Natural killer cell (primary cell): Measurements from ENCODE around the gene WSCD2. TPM values are rescaled to one million over a fixed set of nuclear protein-coding genes. Genes with fewer than 3 reads are reported as not detected.

Experiments
- ATAC-seq, 3 donors: fragments of 150-1000 bp in 2 of 3; fragments of 200-7000 bp in 1 of 3; cut with Tn5 transposase; 1 replicate in 1 of 3; 2 replicates in 2 of 3; pipeline ENCODE4 v1.10.0; 2021; ENCODE audit warnings: mild to moderate bottlenecking in 2 of 3, moderate library complexity in 2 of 3
- DNase-seq, 2 donors: peaks; one replicate each; pipeline versions ENCODE4 v3.0.0 to v3.0.0-alpha.2; 2013 to 2021; ENCODE audit warnings: mixed read lengths in 1 of 2
- H3K27ac ChIP-seq: one replicate; pipeline ENCODE4 v1.5.1; 2013; ENCODE audit warnings: mild to moderate bottlenecking, low read length
- H3K27me3 ChIP-seq: one replicate; pipeline ENCODE4 v1.6.1; 2013; ENCODE audit warnings: low read length; ENCODE audit not compliant: control insufficient read depth, insufficient read depth
- H3K36me3 ChIP-seq: one replicate; pipeline ENCODE4 v1.6.1; 2013; ENCODE audit warnings: low read length; ENCODE audit not compliant: control insufficient read depth, insufficient read depth
- H3K4me1 ChIP-seq: one replicate; pipeline ENCODE4 v1.6.1; 2013; ENCODE audit warnings: low read length; ENCODE audit not compliant: control insufficient read depth, insufficient read depth
- H3K4me3 ChIP-seq: one replicate; pipeline ENCODE4 v1.5.1; 2013; ENCODE audit warnings: low read length
- H3K9me3 ChIP-seq: one replicate; pipeline ENCODE4 v1.6.1; 2013; ENCODE audit warnings: low read length; ENCODE audit not compliant: control insufficient read depth, insufficient read depth
- H3K27ac Mint-ChIP-seq, 2 donors: one replicate each; pipeline ENCODE4 v1.8.0; 2022; ENCODE audit warnings: mild to moderate bottlenecking in 2 of 2, mixed read lengths in 2 of 2, moderate library complexity in 1 of 2
- H3K27me3 Mint-ChIP-seq, 2 donors: one replicate each; pipeline ENCODE4 v1.8.0; 2022; ENCODE audit warnings: low read depth in 2 of 2, mixed read lengths in 2 of 2
- H3K36me3 Mint-ChIP-seq: one replicate; pipeline ENCODE4 v1.8.0; 2022; ENCODE audit warnings: mixed read lengths
- H3K4me1 Mint-ChIP-seq, 2 donors: one replicate each; pipeline ENCODE4 v1.8.0; 2022; ENCODE audit warnings: mixed read lengths in 2 of 2
- H3K4me3 Mint-ChIP-seq: one replicate; pipeline ENCODE4 v1.8.0; 2022; ENCODE audit warnings: mild to moderate bottlenecking, moderate library complexity, mixed read lengths
- H3K9me3 Mint-ChIP-seq, 2 donors: one replicate each; pipeline ENCODE4 v1.8.0; 2022; ENCODE audit warnings: mixed read lengths in 2 of 2
- CTCF ChIP-seq: fragments of 200-600 bp; IDR thresholded peaks from one replicate; pipeline ENCODE4 v1.8.0; 2022; ENCODE audit warnings: antibody characterized with exemption
- whole genome bisulfite sequencing: methylation state at CpG from one replicate; pipeline ENCODE4 v1.1.7; 2013; ENCODE audit warnings: missing lambda C conversion rate; ENCODE audit not compliant: insufficient coverage; 5-methylcytosine and 5-hydroxymethylcytosine counted together
- intact Hi-C: fragments of 100-400 bp; cut with micrococcal nuclease; formaldehyde crosslinking; loops from one replicate; pipeline ENCODE4 v1.14.2; 2022
- total RNA-seq, 4 donors: library from RNA; stranded (reverse); fragments of 120-200 nt in 1 of 4; gene quantifications; one replicate each; pipeline versions ENCODE4 v1.2.3 to v1.2.4, GENCODE V29; 2013 to 2022

WSCD2 gene
- total RNA-seq, 3 donors from 2014 or later (not counting 1 experiment from before 2014, with no cell fraction given): 0.32 to 0.78 TPM; not detected in 1

- H3K9me3 Mint-ChIP-seq: no peaks in the 10 kb centered on the region
- DNase-seq: no peak
- 54% methylated on average over 7 of the region's 7 CpGs for WGBS
Measured at GRCh38 chr12:108119126-108119973, 9.7 kb upstream of the WSCD2 start.

GRCh38 chr12:108119974-108120862 is 8.9 kb upstream of the WSCD2 start:
- Histone ChIP-seq H3K36me3 (no peaks in the 10 kb centered on the region), H3K27me3 (no peaks in the 10 kb centered on the region), H3K27ac (no peak overlapping the region), H3K4me1 (peaks cover 3% of the 10 kb centered on the region), H3K9me3 (no peaks in the 10 kb centered on the region), H3K4me3 (no peak overlapping the region)
- no peaks in the 10 kb centered on the region for H3K36me3 Mint-ChIP-seq
- TF ChIP-seq CTCF: no peak
- WGBS: 90% methylated on average over 8 of the region's 8 CpGs
- no peak for DNase-seq
- H3K4me1 Mint-ChIP-seq: peaks cover 0 to 10% of the 10 kb centered on the region in 2 donors
- intact Hi-C loops: no loop called here
- H3K4me3 Mint-ChIP-seq: no peak overlapping the region
- H3K27ac Mint-ChIP-seq: no peak overlapping the region
- no peak for ATAC-seq
- H3K27me3 Mint-ChIP-seq: peaks cover 9 to 13% of the 10 kb centered on the region in 2 donors
- no peaks in the 10 kb centered on the region for H3K9me3 Mint-ChIP-seq

More at GRCh38 chr12:108119126-108119973, 9.7 kb upstream of the WSCD2 start:
- H3K9me3 ChIP-seq: no peaks in the 10 kb centered on the region
- H3K27ac Mint-ChIP-seq: no peak overlapping the region
- H3K4me3 Mint-ChIP-seq: no peak overlapping the region
- H3K36me3 Mint-ChIP-seq: no peaks in the 10 kb centered on the region
- intact Hi-C loops: no loop called here
- H3K27ac ChIP-seq: no peak overlapping the region
- H3K27me3 Mint-ChIP-seq: peaks cover 13 to 16% of the 10 kb centered on the region in 2 donors
- no peak for TF ChIP-seq CTCF
- H3K36me3 ChIP-seq: no peaks in the 10 kb centered on the region
- no peaks in the 10 kb centered on the region for H3K27me3 ChIP-seq
- H3K4me1 ChIP-seq: peaks cover 3% of the 10 kb centered on the region
- H3K4me1 Mint-ChIP-seq: peaks cover 0 to 10% of the 10 kb centered on the region in 2 donors
- H3K4me3 ChIP-seq: no peak overlapping the region
- peak; percentile 53 to 67 (median 55) for ATAC-seq

GRCh38 chr12:108120863-108121165 is 8.3 kb upstream of the WSCD2 start:
- Mint-ChIP-seq H3K36me3 (no peaks in the 10 kb centered on the region), H3K27me3 (peaks cover 13% of the 10 kb centered on the region in 2 donors), H3K4me3 (no peak overlapping the region), H3K9me3 (no peaks in the 10 kb centered on the region), H3K4me1 (peaks cover 0 to 10% of the 10 kb centered on the region in 2 donors), H3K27ac (no peak overlapping the region)
- intact Hi-C loops: no loop called here
- ATAC-seq (no peak), DNase-seq (no peak)
- TF ChIP-seq CTCF: no peak
- 95% methylated on average over 6 of the region's 6 CpGs for WGBS
- no peak overlapping the region for H3K4me3 ChIP-seq
- no peaks in the 10 kb centered on the region for H3K9me3 ChIP-seq
- no peaks in the 10 kb centered on the region for H3K27me3 ChIP-seq
- no peak overlapping the region for H3K27ac ChIP-seq
- H3K36me3 ChIP-seq: no peaks in the 10 kb centered on the region
- peaks cover 3% of the 10 kb centered on the region for H3K4me1 ChIP-seq
